ENCODE measurements around the gene ZBTB18. TPM values are rescaled to one million over a fixed set of nuclear protein-coding genes. Genes with fewer than 3 reads are reported as not detected.

The ZBTB18 gene
- total RNA-seq, 4 donors from 2014 or later: 6.9 to 10.3 (median 8.9) TPM

GRCh38 chr1:244097523-244098405, 46.7 kb downstream of the ZBTB18 start:
- H3K9me3 ChIP-seq: peaks cover 0 to 7% (median 0%) of the 10 kb centered on the region in 4 donors
- no peak overlapping the region for H3K4me3 ChIP-seq
- no peaks in the 10 kb centered on the region for H3K36me3 ChIP-seq
- 41 to 53% methylated on average over 7 of the region's 7 CpGs for WGBS, 2 donors
- H3K4me1 ChIP-seq: no peaks in the 10 kb centered on the region
- no peak overlapping the region for H3K27ac ChIP-seq
- no peak for DNase-seq (ENCODE audit: low spot score in 2 of 2)
- no peak for TF ChIP-seq POLR2A (IDR thresholded peaks at IDR 0.05)
- TF ChIP-seq EP300 (IDR thresholded peaks at IDR 0.05): no peak
- no peak for TF ChIP-seq CTCF (IDR thresholded peaks at IDR 0.05)
- peaks cover 0 to 24% of the 10 kb centered on the region in 2 donors for H3K27me3 ChIP-seq

- H3K27me3 ChIP-seq: peaks cover 0 to 30% of the 10 kb centered on the region in 2 donors
- no peak overlapping the region for H3K27ac ChIP-seq
- H3K9me3 ChIP-seq: peaks cover 0 to 7% (median 0%) of the 10 kb centered on the region in 4 donors
- H3K4me1 ChIP-seq: no peaks in the 10 kb centered on the region
- H3K4me3 ChIP-seq: no peak overlapping the region
- WGBS, 2 donors: 85 to 89% methylated on average over 19 of the region's 19 CpGs
- TF ChIP-seq EP300 (IDR thresholded peaks at IDR 0.05) (no peak), POLR2A (IDR thresholded peaks at IDR 0.05) (no peak), CTCF (IDR thresholded peaks at IDR 0.05) (no peak)
- no peaks in the 10 kb centered on the region for H3K36me3 ChIP-seq
- no peak for DNase-seq (ENCODE audit: low spot score in 2 of 2)
These were observed 48.3 kb downstream of the ZBTB18 start for GRCh38 chr1:244099258-244099930.

- 57 to 59% methylated on average over 5 of the region's 5 CpGs for WGBS, 2 donors
These were observed 49.2 kb downstream of the ZBTB18 start for GRCh38 chr1:244100276-244100675.

GRCh38 chr1:244100704-244101453, 49.8 kb downstream of the ZBTB18 start:
- WGBS, 2 donors: 33 to 40% methylated on average over 18 of the region's 18 CpGs
- DNase-seq (ENCODE audit: low spot score in 2 of 2): no peak
- Histone ChIP-seq H3K27me3 (peaks cover 0 to 44% of the 10 kb centered on the region in 2 donors), H3K9me3 (peaks cover 0 to 7% (median 0%) of the 10 kb centered on the region in 4 donors), H3K27ac (no peak overlapping the region), H3K4me1 (no peaks in the 10 kb centered on the region), H3K4me3 (no peak overlapping the region), H3K36me3 (no peaks in the 10 kb centered on the region)
- no peak for TF ChIP-seq EP300 (IDR thresholded peaks at IDR 0.05)
- no peak for TF ChIP-seq POLR2A (IDR thresholded peaks at IDR 0.05)
- TF ChIP-seq CTCF (IDR thresholded peaks at IDR 0.05): no peak

More at GRCh38 chr1:244100276-244100675, 49.2 kb downstream of the ZBTB18 start:
- TF ChIP-seq POLR2A (IDR thresholded peaks at IDR 0.05) (no peak), CTCF (IDR thresholded peaks at IDR 0.05) (no peak), EP300 (IDR thresholded peaks at IDR 0.05) (no peak)
- Histone ChIP-seq H3K27me3 (peaks cover 0 to 39% of the 10 kb centered on the region in 2 donors), H3K36me3 (no peaks in the 10 kb centered on the region), H3K27ac (no peak overlapping the region), H3K9me3 (peaks cover 0 to 7% (median 0%) of the 10 kb centered on the region in 4 donors), H3K4me3 (no peak overlapping the region), H3K4me1 (no peaks in the 10 kb centered on the region)
- DNase-seq (ENCODE audit: low spot score in 2 of 2): no peak
